Mucosa of descending colon (tissue), 3 donors: ENCODE results near the gene PLAAT4. TPM values are rescaled to one million over a fixed set of nuclear protein-coding genes. Genes with fewer than 3 reads are reported as not detected.
A peak's percentile ranks its signal among the peaks of the same experiment; 100 is the strongest.
"Not testable (repeated sequence)": the region's sequence is repeated elsewhere in the genome, so short reads cannot be mapped to it uniquely, and the experiment has no call there.

ENCODE experiments used
- ATAC-seq: fragments of 200-7000 bp; cut with Tn5 transposase; one replicate; pipeline ENCODE4 v1.9.1; 2020; ENCODE audit warnings: mild to moderate bottlenecking, moderate library complexity
- DNase-seq, 3 donors: peaks; one replicate each; pipeline ENCODE4 v3.0.0-alpha.2; 2020
- H3K36me3 ChIP-seq: fragments of 200-600 bp; one replicate; pipeline ENCODE4 v1.8.0; 2021; ENCODE audit warnings: low read depth, mild to moderate bottlenecking
- H3K4me1 ChIP-seq: fragments of 200-600 bp; one replicate; pipeline ENCODE4 v1.8.0; 2021; ENCODE audit warnings: low read depth, mild to moderate bottlenecking
- H3K4me3 ChIP-seq: fragments of 200-600 bp; one replicate; pipeline ENCODE4 v1.8.0; 2021; ENCODE audit warnings: mild to moderate bottlenecking
- H3K9me3 ChIP-seq: fragments of 200-600 bp; one replicate; pipeline ENCODE4 v1.8.0; 2021; ENCODE audit warnings: mild to moderate bottlenecking
- CTCF ChIP-seq: fragments of 200-600 bp; IDR thresholded peaks from one replicate; pipeline ENCODE4 v1.8.0; 2022; ENCODE audit warnings: antibody characterized with exemption, mild to moderate bottlenecking
- intact Hi-C, 2 donors: fragments of 100-400 bp; cut with DNase I in 1 of 2; cut with micrococcal nuclease in 1 of 2; formaldehyde crosslinking; loops; one replicate each; pipeline versions ENCODE4 v1.11.0 to v1.11.1; 2022; cut with DNase I, micrococcal nuclease
- total RNA-seq, 3 donors: library from RNA; stranded (reverse); fragmentation: NEBNext Ultra II Directional in 2 of 3; extraction: Animal tissue kit (Norgen Biotek cat#: 25700) in 2 of 3; gene quantifications; one replicate each; pipeline versions ENCODE4 v1.2.1 to v1.2.4, GENCODE V29; 2021 to 2023
- donor health status: DM: no; HTN: no; CAD: no; lungs with moderate emphysema.
- donor health status: DM: no; HTN: no; CAD: no.
- donor health status: DM: no; HTN: yes; CAD: no.

The PLAAT4 gene
- total RNA-seq, 3 donors from 2014 or later: 57.0 to 99.0 (median 96.7) TPM

- Histone ChIP-seq H3K4me1 (peaks cover 23% of the 10 kb centered on the region), H3K4me3 (no peak overlapping the region), H3K36me3 (no peaks in the 10 kb centered on the region), H3K9me3 (no peaks in the 10 kb centered on the region)
- ATAC-seq (no peak), DNase-seq (no peak)
- no peak for TF ChIP-seq CTCF
- intact Hi-C loops: loop anchor here in 1 of 2 donors (10.0 kb wide), 1 partner anchor 685 kb away; the partner anchor contains the start of gene SLC3A2
Observed at GRCh38 chr11:63569570-63569969, 33.0 kb downstream of the PLAAT4 start.

- DNase-seq: no peak
- intact Hi-C loops: no loop called here
- no peaks in the 10 kb centered on the region for H3K36me3 ChIP-seq
- peaks cover 10% of the 10 kb centered on the region for H3K4me1 ChIP-seq
- no peaks in the 10 kb centered on the region for H3K9me3 ChIP-seq
- no peak overlapping the region for H3K4me3 ChIP-seq
- ATAC-seq: no peak
- TF ChIP-seq CTCF: no peak
Observed at GRCh38 chr11:63572026-63572688, 35.5 kb downstream of the PLAAT4 start.

- Histone ChIP-seq H3K4me1 (no peaks in the 10 kb centered on the region), H3K9me3 (no peaks in the 10 kb centered on the region), H3K36me3 (no peaks in the 10 kb centered on the region), H3K4me3 (no peak overlapping the region)
- DNase-seq (peak; percentile 67 to 85 (median 71)), ATAC-seq (peak; percentile 99)
- intact Hi-C loops: no loop called here
- no peak for TF ChIP-seq CTCF
Observed at GRCh38 chr11:63573881-63574855, 37.6 kb downstream of the PLAAT4 start.

- TF ChIP-seq CTCF: no peak
Observed at GRCh38 chr11:63574856-63575602, 38.4 kb downstream of the PLAAT4 start.

GRCh38 chr11:63578882-63579281 is 42.3 kb downstream of the PLAAT4 start:
- DNase-seq, H3K4me3 ChIP-seq, ATAC-seq, H3K4me1 ChIP-seq, H3K36me3 ChIP-seq, intact Hi-C loops: not testable (repeated sequence)
- H3K9me3 ChIP-seq: peaks cover 22% of the 10 kb centered on the region

More at GRCh38 chr11:63574856-63575602, 38.4 kb downstream of the PLAAT4 start:
- peak; percentile 71 for ATAC-seq
- intact Hi-C loops: no loop called here
- no peak overlapping the region for H3K4me3 ChIP-seq
- no peaks in the 10 kb centered on the region for H3K4me1 ChIP-seq
- peaks cover 3% of the 10 kb centered on the region for H3K9me3 ChIP-seq
- no peaks in the 10 kb centered on the region for H3K36me3 ChIP-seq
- DNase-seq: peak in 2 of 3 donors; percentile 49 to 50

GRCh38 chr11:63581224-63581623 is 44.6 kb downstream of the PLAAT4 start:
- H3K9me3 ChIP-seq: peaks cover 22% of the 10 kb centered on the region
- DNase-seq, H3K4me3 ChIP-seq, H3K36me3 ChIP-seq, H3K4me1 ChIP-seq, intact Hi-C loops, ATAC-seq: not testable (repeated sequence)
